ENCODE measurements around the gene HIVEP1.

The HIVEP1 gene

GRCh38 chr6:12058172-12058961 lies 46.3 kb downstream of the HIVEP1 start:
- no peak for DNase-seq

- peak in 3 of 4 experiments; percentile 10 to 34 (median 10) for DNase-seq
Observed at GRCh38 chr6:12060780-12061609, 48.9 kb downstream of the HIVEP1 start.

- DNase-seq, result no peak
Observed at GRCh38 chr6:12062605-12063004, 50.5 kb downstream of the HIVEP1 start.

GRCh38 chr6:12064131-12064530 lies 52.0 kb downstream of the HIVEP1 start:
- no peak for DNase-seq

GRCh38 chr6:12064538-12065071 lies 52.5 kb downstream of the HIVEP1 start:
- DNase-seq, result no peak

- no peak for DNase-seq
Observed at GRCh38 chr6:12065321-12066140, 53.4 kb downstream of the HIVEP1 start.

- DNase-seq, result no peak
Observed at GRCh38 chr6:12066297-12066696, 54.2 kb downstream of the HIVEP1 start.

- no peak for DNase-seq
Observed at GRCh38 chr6:12068899-12069557, 56.9 kb downstream of the HIVEP1 start.

- no peak for DNase-seq
Observed at GRCh38 chr6:12069891-12070529, 57.9 kb downstream of the HIVEP1 start.

- DNase-seq, result no peak
Observed at GRCh38 chr6:12071064-12071615, 59.0 kb downstream of the HIVEP1 start.

GRCh38 chr6:12075067-12075563 lies 63.0 kb downstream of the HIVEP1 start:
- no peak for DNase-seq

- DNase-seq, result no peak
Observed at GRCh38 chr6:12077021-12077710, 65.1 kb downstream of the HIVEP1 start.

GRCh38 chr6:12078014-12078413 lies 65.9 kb downstream of the HIVEP1 start:
- no peak for DNase-seq

GRCh38 chr6:12081771-12082170 lies 69.7 kb downstream of the HIVEP1 start:
- DNase-seq, result no peak

GRCh38 chr6:12082368-12082767 lies 70.3 kb downstream of the HIVEP1 start:
- DNase-seq, result no peak

GRCh38 chr6:12083302-12083701 lies 71.2 kb downstream of the HIVEP1 start:
- DNase-seq, result no peak

GRCh38 chr6:12083763-12084162 lies 71.7 kb downstream of the HIVEP1 start:
- DNase-seq, result no peak

- DNase-seq, result no peak
Observed at GRCh38 chr6:12084681-12085080, 72.6 kb downstream of the HIVEP1 start.

GRCh38 chr6:12088531-12088930 lies 76.4 kb downstream of the HIVEP1 start:
- no peak for DNase-seq

- no peak for DNase-seq
Observed at GRCh38 chr6:12090714-12091113, 78.6 kb downstream of the HIVEP1 start.

- no peak for DNase-seq
Observed at GRCh38 chr6:12092762-12093161, 80.7 kb downstream of the HIVEP1 start.

Measured in activated naive CD4-positive, alpha-beta T cell (primary cell).